Measurements from ENCODE around the gene ZBTB11. TPM values are rescaled to one million over a fixed set of nuclear protein-coding genes. Genes with fewer than 3 reads are reported as not detected.

The ZBTB11 gene
- total and polyA plus RNA-seq, 2 of the 13 experiments (the other 11 are each of a cell fraction or from before 2014, with no cell fraction given): 5.9 to 18.1 TPM

GRCh38 chr3:101724329-101725193, 47.6 kb upstream of the ZBTB11 start, which contains the start of gene CEP97 (continued):
- no peak for TF ChIP-seq AKNA (CRISPR knock-in tag; IDR thresholded peaks at IDR 0.05; ENCODE audit: borderline replicate concordance)
- peak; percentile 53; the same call in 1 of the 2 replicates for TF ChIP-seq PHF20 (CRISPR knock-in tag; IDR thresholded peaks at IDR 0.05)
- no peak for TF ChIP-seq U2AF2 (IDR thresholded peaks at IDR 0.05; ENCODE audit: low read depth, low read length)
- peak; percentile 77; the same call in 1 of the 2 replicates for TF ChIP-seq TFDP1 (CRISPR knock-in tag; IDR thresholded peaks at IDR 0.05; ENCODE audit: borderline replicate concordance)
- TF ChIP-seq TAF15 (IDR thresholded peaks at IDR 0.05; ENCODE audit: low read depth, low read length, poor library complexity, severe bottlenecking): no peak
- peak; percentile 79; the same call in 1 of the 2 replicates for TF ChIP-seq THAP9 (CRISPR knock-in tag; IDR thresholded peaks at IDR 0.05; ENCODE audit: borderline replicate concordance)
- no peak for TF ChIP-seq ZNF557 (CRISPR knock-in tag; IDR thresholded peaks at IDR 0.05)
- no peak for TF ChIP-seq ZNF225 (CRISPR knock-in tag; IDR thresholded peaks at IDR 0.05)
- peak; percentile 83 for TF ChIP-seq ELF3 (CRISPR knock-in tag; IDR thresholded peaks at IDR 0.05)
- no peak for TF ChIP-seq DZIP1 (CRISPR knock-in tag; IDR thresholded peaks at IDR 0.05)
- TF ChIP-seq HNRNPL (IDR thresholded peaks at IDR 0.05; ENCODE audit: low read depth, low read length): no peak
- TF ChIP-seq ZNF414 (CRISPR knock-in tag; IDR thresholded peaks at IDR 0.05): no peak
- 0 out of 2 replicates have a peak, but pooled peaks have one; percentile 27 for TF ChIP-seq CBFB (CRISPR knock-in tag; IDR thresholded peaks at IDR 0.05)
- TF ChIP-seq HNRNPH1 (optimal IDR thresholded peaks at IDR 0.05; ENCODE audit: low read depth, low read length): no peak
- no peak for TF ChIP-seq ATF7 (IDR thresholded peaks at IDR 0.05)
- no peak for TF ChIP-seq ATF7 (CRISPR knock-in tag; IDR thresholded peaks at IDR 0.05)

Data from HepG2 (cell line).